Vagina (tissue), 2 donors: Measurements from ENCODE around the gene DNAH6. TPM values are rescaled to one million over a fixed set of nuclear protein-coding genes. Genes with fewer than 3 reads are reported as not detected.
"Not testable (repeated sequence)": the region's sequence is repeated elsewhere in the genome, so short reads cannot be mapped to it uniquely, and the experiment has no call there.

Experiments
- DNase-seq, 2 donors: peaks; one replicate each; pipeline ENCODE4 v3.0.0-alpha.2; 2017; ENCODE audit errors: extremely low spot score in 2 of 2
- H3K27ac ChIP-seq: fragments of 200-600 bp; sonication (generic); one replicate; pipeline ENCODE4 v1.5.1; 2019
- H3K27me3 ChIP-seq: fragments of 200-600 bp; sonication (generic); one replicate; pipeline ENCODE4 v1.5.1; 2019
- H3K36me3 ChIP-seq, 2 donors: fragments of 200-600 bp; sonication (generic); one replicate each; pipeline ENCODE4 v1.5.1; 2017 to 2019
- H3K4me1 ChIP-seq: fragments of 200-600 bp; sonication (generic); one replicate; pipeline ENCODE4 v1.5.1; 2019
- H3K4me3 ChIP-seq, 2 donors: fragments of 200-600 bp; sonication (generic); 1 replicate in 1 of 2; 2 replicates in 1 of 2; pipeline ENCODE4 v1.5.1; 2016 to 2019
- H3K9me3 ChIP-seq: fragments of 200-600 bp; sonication (generic); one replicate; pipeline ENCODE4 v1.5.1; 2019
- POLR2A ChIP-seq, 2 donors: fragments of 450-650 bp; IDR thresholded peaks; one replicate each; pipeline ENCODE4 v1.6.1; 2017; ENCODE audit warnings: antibody characterized with exemption in 2 of 2, mild to moderate bottlenecking in 2 of 2, moderate library complexity in 2 of 2
- POLR2AphosphoS5 ChIP-seq, 2 donors: sonication (generic); formaldehyde crosslinking; IDR thresholded peaks; one replicate each; pipeline ENCODE4 v1.9.0; 2017; ENCODE audit warnings: antibody characterized with exemption in 2 of 2, mild to moderate bottlenecking in 2 of 2, low read depth in 1 of 2; ENCODE audit not compliant: insufficient read depth in 1 of 2
- intact Hi-C: fragments of 100-400 bp; cut with DNase I; formaldehyde crosslinking; loops from one replicate; pipeline ENCODE4 v1.15.1; 2023
- total RNA-seq: library from RNA; depleted of rRNA; stranded (reverse); fragments of >200 nt; gene quantifications from one replicate; pipeline ENCODE4 v1.2.3, GENCODE V29; 2016
- TF ChIP-seq, protein P1 (sequence below), 3 experiments: fragments of 450-650 bp in 2 of 3; fragments of 200-600 bp in 1 of 3; sonication (generic) in 1 of 3; IDR thresholded peaks; one replicate each; pipeline ENCODE4 v1.5.1; 2017 to 2019; ENCODE audit warnings: antibody characterized with exemption in 3 of 3, mild to moderate bottlenecking in 2 of 3, moderate library complexity in 2 of 3

Gene DNAH6, protein sequence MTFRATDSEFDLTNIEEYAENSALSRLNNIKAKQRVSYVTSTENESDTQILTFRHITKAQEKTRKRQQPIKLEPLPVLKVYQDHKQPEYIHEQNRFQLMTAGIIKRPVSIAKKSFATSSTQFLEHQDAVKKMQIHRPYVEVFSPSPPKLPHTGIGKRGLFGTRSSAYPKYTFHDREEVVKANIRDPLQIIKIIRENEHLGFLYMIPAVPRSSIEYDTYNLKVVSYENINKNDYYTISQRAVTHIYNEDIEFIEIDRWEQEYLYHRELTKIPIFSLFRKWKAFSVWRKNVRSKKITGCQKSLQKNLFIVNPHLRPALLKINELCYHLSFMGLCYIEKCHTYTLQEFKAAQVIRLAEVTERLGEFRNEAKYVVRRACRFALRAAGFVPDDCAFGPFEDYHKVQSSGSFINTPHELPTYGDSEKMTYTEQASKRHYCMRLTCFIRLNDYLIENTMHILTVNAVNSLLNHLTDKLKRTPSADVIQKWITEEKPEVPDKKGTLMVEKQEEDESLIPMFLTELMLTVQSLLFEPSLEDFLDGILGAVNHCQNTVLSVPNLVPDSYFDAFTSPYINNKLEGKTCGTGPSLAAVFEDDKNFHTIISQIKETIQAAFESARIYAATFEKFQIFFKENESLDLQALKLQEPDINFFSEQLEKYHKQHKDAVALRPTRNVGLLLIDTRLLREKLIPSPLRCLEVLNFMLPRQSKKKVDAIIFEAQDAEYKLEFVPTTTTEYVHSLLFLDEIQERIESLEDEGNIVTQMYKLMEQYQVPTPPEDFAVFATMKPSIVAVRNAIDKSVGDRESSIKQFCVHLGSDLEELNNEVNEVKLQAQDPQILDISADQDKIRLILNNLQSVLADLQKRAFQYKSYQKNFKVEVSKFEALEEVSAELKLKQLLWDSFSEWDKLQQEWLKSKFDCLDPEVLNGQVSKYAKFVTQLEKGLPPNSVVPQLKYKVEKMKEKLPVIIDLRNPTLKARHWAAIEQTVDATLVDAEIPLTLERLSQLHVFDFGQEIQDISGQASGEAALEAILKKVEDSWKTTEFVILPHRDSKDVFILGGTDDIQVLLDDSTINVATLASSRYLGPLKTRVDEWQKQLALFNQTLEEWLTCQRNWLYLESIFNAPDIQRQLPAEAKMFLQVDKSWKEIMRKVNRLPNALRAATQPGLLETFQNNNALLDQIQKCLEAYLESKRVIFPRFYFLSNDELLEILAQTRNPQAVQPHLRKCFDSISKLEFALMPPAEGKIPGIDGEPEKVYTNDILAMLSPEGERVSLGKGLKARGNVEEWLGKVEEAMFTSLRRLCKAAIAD (N-terminal part only)
- 0.49 TPM for total RNA-seq

DNA sequence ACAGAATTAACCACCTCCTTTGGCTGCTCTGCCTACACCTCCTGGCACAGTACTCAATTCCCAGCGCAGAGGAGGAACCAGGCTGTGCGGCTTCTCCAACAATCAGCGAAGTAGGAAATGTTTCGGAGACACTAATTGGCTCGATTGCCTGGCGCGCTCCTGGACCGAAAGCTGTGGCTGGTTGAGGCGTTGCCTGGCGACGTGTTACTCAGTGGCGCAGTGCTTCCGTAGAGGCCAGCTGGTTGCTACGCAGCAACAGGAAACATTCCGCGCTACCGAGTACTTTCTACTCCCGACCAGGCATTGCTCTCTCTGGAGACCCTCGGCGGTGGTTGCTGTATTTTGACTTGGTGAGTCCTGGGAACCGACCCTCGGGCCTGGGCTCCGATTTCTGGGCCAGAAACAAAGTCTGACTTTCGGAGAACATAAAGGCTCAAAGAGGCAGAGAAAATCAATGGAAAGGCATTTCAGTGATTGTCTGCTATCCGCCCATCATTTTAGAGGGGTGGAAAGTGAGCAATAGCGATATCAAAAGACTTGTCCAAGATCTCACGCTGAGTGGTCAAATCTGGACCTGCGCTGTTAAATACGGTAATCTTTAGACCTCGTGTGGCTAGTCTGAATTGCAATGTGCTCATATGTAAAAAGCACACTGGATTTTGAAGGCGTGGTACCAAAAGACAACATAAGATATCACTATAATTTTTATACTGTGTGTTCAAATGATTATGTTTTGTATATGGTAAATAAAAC is at the start of gene DNAH6:
TSS of gene DNAH6 (plus strand) at position 265 of the 753 bp plus-strand sequence. CDS start 1,329 bp downstream, outside the sequence.
- intact Hi-C loops, result no loop called here
- no peaks in the 10 kb centered on the region for H3K9me3 ChIP-seq
- no peaks in the 10 kb centered on the region for H3K36me3 ChIP-seq
- peak within 1 kb of the TSS; percentile 42 to 45 for H3K4me3 ChIP-seq
- H3K27ac ChIP-seq, result no peak within 1 kb of the TSS
- H3K27me3 ChIP-seq, result no peaks in the 10 kb centered on the region
- peak in 1 of 2 donors; percentile 48 for TF ChIP-seq POLR2AphosphoS5 (IDR thresholded peaks at IDR 0.05; ENCODE audit: insufficient read depth in 1 of 2, low read depth in 1 of 2)
- TF ChIP-seq POLR2A (IDR thresholded peaks at IDR 0.05), result no peak
- peak in 1 of 2 donors; percentile 96 for DNase-seq
- H3K4me1 ChIP-seq, result peaks cover 4% of the 10 kb centered on the region

DNA sequence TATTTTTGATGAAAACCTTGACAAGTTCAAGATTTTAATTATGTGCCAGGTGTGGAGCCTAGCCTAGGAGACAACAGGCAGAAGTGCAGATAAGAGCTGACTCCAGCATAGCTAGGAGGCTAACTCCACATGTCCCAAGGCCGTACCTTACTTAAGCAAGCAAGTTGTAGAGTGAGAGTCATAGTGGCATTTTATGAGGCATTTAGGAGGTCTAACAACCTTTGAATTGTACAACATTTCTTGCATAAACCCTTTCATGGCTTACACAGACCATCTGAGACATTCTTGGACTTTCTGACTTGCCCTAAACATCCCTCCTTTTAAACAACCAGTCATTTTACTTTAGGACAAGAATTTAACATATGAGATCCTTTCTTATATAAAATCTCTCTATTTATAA is 48.9 kb upstream of the DNAH6 start:
- Histone ChIP-seq H3K9me3 (no peaks in the 10 kb centered on the region), H3K4me1 (peaks cover 2% of the 10 kb centered on the region), H3K4me3 (no peak overlapping the region), H3K27ac (no peak overlapping the region), H3K27me3 (no peaks in the 10 kb centered on the region), H3K36me3 (no peaks in the 10 kb centered on the region)
- DNase-seq, result no peak
- intact Hi-C loops, result no loop called here
- TF ChIP-seq POLR2AphosphoS5 (IDR thresholded peaks at IDR 0.05; ENCODE audit: insufficient read depth in 1 of 2, low read depth in 1 of 2) (no peak), POLR2A (IDR thresholded peaks at IDR 0.05) (no peak)
- TF ChIP-seq, protein P1, sequence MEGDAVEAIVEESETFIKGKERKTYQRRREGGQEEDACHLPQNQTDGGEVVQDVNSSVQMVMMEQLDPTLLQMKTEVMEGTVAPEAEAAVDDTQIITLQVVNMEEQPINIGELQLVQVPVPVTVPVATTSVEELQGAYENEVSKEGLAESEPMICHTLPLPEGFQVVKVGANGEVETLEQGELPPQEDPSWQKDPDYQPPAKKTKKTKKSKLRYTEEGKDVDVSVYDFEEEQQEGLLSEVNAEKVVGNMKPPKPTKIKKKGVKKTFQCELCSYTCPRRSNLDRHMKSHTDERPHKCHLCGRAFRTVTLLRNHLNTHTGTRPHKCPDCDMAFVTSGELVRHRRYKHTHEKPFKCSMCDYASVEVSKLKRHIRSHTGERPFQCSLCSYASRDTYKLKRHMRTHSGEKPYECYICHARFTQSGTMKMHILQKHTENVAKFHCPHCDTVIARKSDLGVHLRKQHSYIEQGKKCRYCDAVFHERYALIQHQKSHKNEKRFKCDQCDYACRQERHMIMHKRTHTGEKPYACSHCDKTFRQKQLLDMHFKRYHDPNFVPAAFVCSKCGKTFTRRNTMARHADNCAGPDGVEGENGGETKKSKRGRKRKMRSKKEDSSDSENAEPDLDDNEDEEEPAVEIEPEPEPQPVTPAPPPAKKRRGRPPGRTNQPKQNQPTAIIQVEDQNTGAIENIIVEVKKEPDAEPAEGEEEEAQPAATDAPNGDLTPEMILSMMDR (IDR thresholded peaks at IDR 0.05), result no peak

DNA sequence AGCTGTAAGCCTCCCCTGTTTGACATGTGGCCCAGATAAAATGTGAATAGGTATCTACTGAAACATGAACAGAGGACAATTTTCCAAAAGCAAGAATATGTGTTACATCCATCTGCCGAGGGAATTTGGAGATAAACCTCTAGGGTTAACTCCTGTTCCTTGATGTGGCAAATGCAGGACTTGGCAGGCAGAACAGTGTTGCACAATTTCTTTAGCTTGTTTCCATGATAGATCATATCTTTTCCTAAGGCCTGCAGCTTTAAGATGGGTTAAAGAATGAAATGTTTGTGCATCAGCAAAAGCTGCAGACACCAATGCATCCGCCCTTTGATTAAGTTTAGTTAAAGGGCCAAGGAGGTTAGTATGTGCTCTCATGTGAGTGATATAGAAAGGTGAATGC is 43.9 kb upstream of the DNAH6 start:
- H3K27me3 ChIP-seq, H3K4me3 ChIP-seq, H3K4me1 ChIP-seq, intact Hi-C loops, H3K27ac ChIP-seq, H3K36me3 ChIP-seq, H3K9me3 ChIP-seq, DNase-seq: not testable (repeated sequence)

DNA sequence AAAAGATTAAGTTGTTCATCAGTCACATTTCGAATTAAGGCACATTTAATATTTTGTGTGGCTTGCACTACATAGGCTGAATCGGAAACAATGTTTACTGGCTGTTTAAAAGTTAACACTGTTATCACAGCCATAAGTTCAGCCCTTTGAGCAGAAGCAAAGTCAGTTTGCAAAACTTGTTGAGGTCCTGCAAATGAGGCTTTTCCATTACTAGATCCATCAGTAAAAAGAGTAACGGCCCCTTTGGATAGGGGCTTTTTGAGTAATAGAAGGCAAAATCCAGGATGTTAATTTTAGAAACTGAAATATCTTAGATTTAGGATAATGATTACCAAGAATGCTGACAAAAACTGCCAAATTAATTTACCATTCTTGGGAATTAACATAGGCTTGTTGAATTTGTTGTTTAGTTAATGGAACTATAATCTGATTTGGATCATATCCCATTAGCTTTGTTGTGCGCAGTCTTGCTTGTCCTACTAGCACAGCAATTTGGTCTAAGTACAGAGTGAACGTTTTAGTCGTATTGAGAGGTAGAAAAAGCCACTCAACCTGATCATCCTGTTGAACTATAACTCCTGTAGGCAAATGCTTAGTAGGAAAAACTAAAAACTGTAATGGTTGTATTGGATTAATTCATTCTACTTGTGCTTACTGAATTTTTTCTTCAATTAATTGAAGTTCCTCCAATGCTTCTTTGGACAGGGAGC is 43.3 kb upstream of the DNAH6 start:
- no peak overlapping the region for H3K27ac ChIP-seq
- no peak for DNase-seq
- no peak overlapping the region for H3K4me3 ChIP-seq
- H3K9me3 ChIP-seq, result no peaks in the 10 kb centered on the region
- H3K4me1 ChIP-seq, result peaks cover 8% of the 10 kb centered on the region
- no peaks in the 10 kb centered on the region for H3K27me3 ChIP-seq
- intact Hi-C loops, result no loop called here
- TF ChIP-seq, protein P1 (IDR thresholded peaks at IDR 0.05), result no peak
- no peak for TF ChIP-seq POLR2AphosphoS5 (IDR thresholded peaks at IDR 0.05; ENCODE audit: insufficient read depth in 1 of 2, low read depth in 1 of 2)
- TF ChIP-seq POLR2A (IDR thresholded peaks at IDR 0.05), result no peak
- no peaks in the 10 kb centered on the region for H3K36me3 ChIP-seq

DNA sequence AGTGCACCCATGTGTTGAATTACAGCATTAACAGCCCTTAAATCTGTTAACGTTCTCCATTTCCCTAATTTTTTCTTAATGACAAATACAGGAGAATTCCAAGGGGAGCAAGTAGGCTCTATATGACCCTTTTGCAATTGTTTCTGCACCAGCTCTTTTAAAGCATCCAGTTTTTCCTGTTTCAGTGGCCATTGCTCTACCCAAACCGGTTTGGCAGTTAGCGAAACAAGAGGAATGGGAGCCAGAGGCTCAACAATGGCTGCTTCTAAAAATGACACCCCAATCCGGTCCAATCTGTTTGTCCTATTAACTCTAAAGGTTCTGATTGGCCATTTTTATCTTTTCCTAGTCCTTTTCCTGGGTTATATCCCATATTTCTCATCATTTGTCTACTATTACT is 42.1 kb upstream of the DNAH6 start:
- Histone ChIP-seq H3K9me3 (no peaks in the 10 kb centered on the region), H3K4me1 (peaks cover 8% of the 10 kb centered on the region), H3K4me3 (no peak overlapping the region), H3K27ac (no peak overlapping the region), H3K36me3 (no peaks in the 10 kb centered on the region), H3K27me3 (no peaks in the 10 kb centered on the region)
- no peak for DNase-seq
- intact Hi-C loops, result no loop called here
- TF ChIP-seq, protein P1 (IDR thresholded peaks at IDR 0.05), result no peak
- no peak for TF ChIP-seq POLR2A (IDR thresholded peaks at IDR 0.05)
- TF ChIP-seq POLR2AphosphoS5 (IDR thresholded peaks at IDR 0.05; ENCODE audit: insufficient read depth in 1 of 2, low read depth in 1 of 2), result peak in 1 of 2 donors; percentile 36
